Osteoblast (primary cell): ENCODE measurements around the gene TRIP6. TPM values are rescaled to one million over a fixed set of nuclear protein-coding genes. Genes with fewer than 3 reads are reported as not detected.

Experiments
- DNase-seq: peaks from one replicate; pipeline ENCODE4 v3.0.0; 2011; ENCODE audit warnings: low spot score, mixed read lengths; ENCODE audit not compliant: insufficient read length; ENCODE audit errors: missing footprints
- H2AFZ ChIP-seq: 2 replicates; pipeline ENCODE4 v1.6.0; 2011; ENCODE audit warnings: mild to moderate bottlenecking, low read length
- H3K27ac ChIP-seq: 2 replicates; pipeline ENCODE4 v1.5.1; 2011; ENCODE audit warnings: mild to moderate bottlenecking, low read depth, low read length, moderate library complexity
- H3K27me3 ChIP-seq: 2 replicates; pipeline ENCODE4 v1.6.0; 2012; ENCODE audit warnings: mild to moderate bottlenecking, control low read depth, inconsistent platforms, low read length, moderate library complexity; ENCODE audit not compliant: insufficient read depth
- H3K36me3 ChIP-seq: 2 replicates; pipeline ENCODE4 v1.5.1; 2011; ENCODE audit warnings: mild to moderate bottlenecking, low read length, control low read depth, moderate library complexity; ENCODE audit not compliant: insufficient read depth
- H3K4me1 ChIP-seq: 2 replicates; pipeline ENCODE4 v1.5.1; 2011; ENCODE audit warnings: mild to moderate bottlenecking, low read length, control low read depth, moderate library complexity; ENCODE audit not compliant: insufficient read depth
- H3K4me2 ChIP-seq: 2 replicates; pipeline ENCODE4 v1.6.0; 2011; ENCODE audit warnings: mild to moderate bottlenecking, low read length; ENCODE audit not compliant: insufficient read depth
- H3K4me3 ChIP-seq: fragments of 200-600 bp; sonication (generic); 3 replicates; pipeline ENCODE4 v1.5.1; 2012; ENCODE audit warnings: mild to moderate bottlenecking, low read length, inconsistent platforms; ENCODE audit not compliant: insufficient read depth
- H3K79me2 ChIP-seq: 2 replicates; pipeline ENCODE4 v1.6.0; 2012; ENCODE audit warnings: mild to moderate bottlenecking, low read length, control low read depth, inconsistent platforms; ENCODE audit not compliant: insufficient read depth
- H3K9me3 ChIP-seq: 2 replicates; pipeline ENCODE4 v1.5.1; 2011; ENCODE audit warnings: low read depth, low read length, control low read depth
- H4K20me1 ChIP-seq: 2 replicates; pipeline ENCODE4 v1.6.0; 2012; ENCODE audit warnings: mild to moderate bottlenecking, low read length, control low read depth; ENCODE audit not compliant: insufficient read depth
- total RNA-seq: library from RNA; depleted of rRNA; stranded (reverse); fragments of >200 nt; gene quantifications from 2 replicates; pipeline ENCODE4 v1.2.3, GENCODE V29; 2012
- TF ChIP-seq, protein P1 (sequence below): IDR thresholded peaks from 2 replicates; pipeline ENCODE4 v1.5.1; 2011; ENCODE audit warnings: mild to moderate bottlenecking, low read depth, low read length, moderate library complexity; ENCODE audit errors: extremely low read depth

Gene TRIP6, protein sequence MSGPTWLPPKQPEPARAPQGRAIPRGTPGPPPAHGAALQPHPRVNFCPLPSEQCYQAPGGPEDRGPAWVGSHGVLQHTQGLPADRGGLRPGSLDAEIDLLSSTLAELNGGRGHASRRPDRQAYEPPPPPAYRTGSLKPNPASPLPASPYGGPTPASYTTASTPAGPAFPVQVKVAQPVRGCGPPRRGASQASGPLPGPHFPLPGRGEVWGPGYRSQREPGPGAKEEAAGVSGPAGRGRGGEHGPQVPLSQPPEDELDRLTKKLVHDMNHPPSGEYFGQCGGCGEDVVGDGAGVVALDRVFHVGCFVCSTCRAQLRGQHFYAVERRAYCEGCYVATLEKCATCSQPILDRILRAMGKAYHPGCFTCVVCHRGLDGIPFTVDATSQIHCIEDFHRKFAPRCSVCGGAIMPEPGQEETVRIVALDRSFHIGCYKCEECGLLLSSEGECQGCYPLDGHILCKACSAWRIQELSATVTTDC
- total RNA-seq: 115 TPM in 2 replicates

DNA sequence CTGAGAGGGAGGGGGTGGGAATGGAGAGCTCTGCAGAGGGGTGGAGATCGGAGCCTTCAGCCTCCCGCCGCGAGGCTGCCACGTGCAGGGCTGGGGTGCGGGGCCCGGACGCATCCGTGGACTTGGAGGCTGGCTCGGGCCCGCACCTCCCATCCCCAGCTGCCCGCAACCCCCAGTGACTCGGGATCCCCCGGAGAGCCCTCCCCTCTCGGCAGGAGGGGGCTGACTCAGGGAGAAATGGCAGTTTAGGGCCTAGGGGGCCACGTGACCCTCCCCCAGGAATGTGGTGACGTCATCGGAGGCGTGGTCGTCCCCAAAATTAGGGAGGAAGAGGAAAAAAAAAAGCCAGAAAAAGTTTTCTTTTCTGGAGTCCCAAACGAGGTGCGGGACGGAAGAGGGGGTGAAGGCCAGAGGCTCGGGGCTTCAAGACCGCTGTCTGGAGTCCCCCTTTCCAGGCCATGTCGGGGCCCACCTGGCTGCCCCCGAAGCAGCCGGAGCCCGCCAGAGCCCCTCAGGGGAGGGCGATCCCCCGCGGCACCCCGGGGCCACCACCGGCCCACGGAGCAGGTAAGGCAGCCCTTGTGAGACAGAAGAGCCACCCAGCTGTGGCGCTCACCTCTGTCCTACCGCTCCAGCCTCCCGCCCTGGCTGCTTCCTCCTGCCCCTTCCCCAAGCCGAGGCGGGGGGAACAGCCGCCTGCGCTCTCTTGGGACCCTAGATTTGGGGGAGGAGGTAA lies at the start of gene TRIP6:
Gene TRIP6, plus strand, starts transcription at position 348 of the 736 bp plus-strand sequence. Its CDS starts 111 bp downstream, at position 459.
- H3K9me3 ChIP-seq: no peaks in the 10 kb centered on the region
- peak; percentile 100 for DNase-seq
- TF ChIP-seq, protein P1, sequence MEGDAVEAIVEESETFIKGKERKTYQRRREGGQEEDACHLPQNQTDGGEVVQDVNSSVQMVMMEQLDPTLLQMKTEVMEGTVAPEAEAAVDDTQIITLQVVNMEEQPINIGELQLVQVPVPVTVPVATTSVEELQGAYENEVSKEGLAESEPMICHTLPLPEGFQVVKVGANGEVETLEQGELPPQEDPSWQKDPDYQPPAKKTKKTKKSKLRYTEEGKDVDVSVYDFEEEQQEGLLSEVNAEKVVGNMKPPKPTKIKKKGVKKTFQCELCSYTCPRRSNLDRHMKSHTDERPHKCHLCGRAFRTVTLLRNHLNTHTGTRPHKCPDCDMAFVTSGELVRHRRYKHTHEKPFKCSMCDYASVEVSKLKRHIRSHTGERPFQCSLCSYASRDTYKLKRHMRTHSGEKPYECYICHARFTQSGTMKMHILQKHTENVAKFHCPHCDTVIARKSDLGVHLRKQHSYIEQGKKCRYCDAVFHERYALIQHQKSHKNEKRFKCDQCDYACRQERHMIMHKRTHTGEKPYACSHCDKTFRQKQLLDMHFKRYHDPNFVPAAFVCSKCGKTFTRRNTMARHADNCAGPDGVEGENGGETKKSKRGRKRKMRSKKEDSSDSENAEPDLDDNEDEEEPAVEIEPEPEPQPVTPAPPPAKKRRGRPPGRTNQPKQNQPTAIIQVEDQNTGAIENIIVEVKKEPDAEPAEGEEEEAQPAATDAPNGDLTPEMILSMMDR: no peak
- no peaks in the 10 kb centered on the region for H3K27me3 ChIP-seq
- peak within 1 kb of the TSS; percentile 99 for H3K4me3 ChIP-seq
- peaks cover 45% of the 10 kb centered on the region for H3K79me2 ChIP-seq
- peak within 1 kb of the TSS; percentile 94 for H3K4me2 ChIP-seq
- peak within 1 kb of the TSS; percentile 68 for H2AFZ ChIP-seq
- H3K4me1 ChIP-seq: peaks cover 29% of the 10 kb centered on the region
- peaks cover 25% of the 10 kb centered on the region for H3K36me3 ChIP-seq
- H3K27ac ChIP-seq: peak within 1 kb of the TSS; percentile 95
- H4K20me1 ChIP-seq: no peaks in the 10 kb centered on the region

DNA sequence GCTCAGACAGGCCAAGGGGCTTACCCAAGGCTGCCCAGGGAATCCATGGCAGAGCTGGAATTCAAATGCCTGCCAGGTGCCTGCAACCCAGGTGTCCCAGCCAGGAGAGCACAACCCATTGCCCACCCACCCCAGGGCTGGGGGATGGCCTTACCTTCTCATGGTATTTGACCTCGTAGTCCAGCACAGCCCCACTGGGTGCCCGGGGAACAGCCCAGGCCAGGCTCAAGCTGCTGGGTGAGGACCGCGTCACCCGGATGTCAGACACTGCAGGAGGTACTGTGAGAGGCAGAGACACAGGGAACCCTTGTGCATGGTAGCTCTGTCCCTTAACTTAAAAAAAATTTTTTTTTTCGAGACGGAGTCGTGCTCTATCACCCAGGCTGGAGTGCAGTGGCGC lies 48.8 kb upstream of the TRIP6 start:
- H3K27ac ChIP-seq: no peak overlapping the region
- peak; percentile 27 for DNase-seq
- no peaks in the 10 kb centered on the region for H4K20me1 ChIP-seq
- no peak overlapping the region for H2AFZ ChIP-seq
- H3K4me1 ChIP-seq: no peaks in the 10 kb centered on the region
- H3K4me3 ChIP-seq: no peak overlapping the region
- H3K36me3 ChIP-seq: peaks cover 8% of the 10 kb centered on the region
- H3K4me2 ChIP-seq: no peak overlapping the region
- TF ChIP-seq, protein P1: no peak
- H3K27me3 ChIP-seq: no peaks in the 10 kb centered on the region
- H3K79me2 ChIP-seq: no peaks in the 10 kb centered on the region
- H3K9me3 ChIP-seq: no peaks in the 10 kb centered on the region

DNA sequence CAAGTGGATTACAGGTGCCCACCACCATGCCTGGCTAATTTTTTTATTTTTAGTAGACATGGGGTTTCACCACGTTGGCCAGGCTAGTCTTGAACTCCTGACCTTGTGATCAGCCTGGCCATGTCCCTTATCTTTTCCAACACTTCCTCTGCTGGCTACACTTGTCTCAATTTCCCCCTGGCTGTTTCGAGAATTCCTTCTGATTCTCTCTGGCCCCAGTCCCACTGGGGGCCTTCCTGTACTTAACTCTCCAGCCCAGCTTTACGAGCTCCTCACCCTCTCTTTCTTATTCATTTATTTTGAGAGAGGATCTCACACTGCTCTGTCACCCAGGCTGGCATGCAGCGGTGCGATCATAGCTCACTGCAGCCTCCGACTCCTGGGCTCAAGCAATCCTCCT lies 48.4 kb upstream of the TRIP6 start:
- Histone ChIP-seq H3K9me3 (no peaks in the 10 kb centered on the region), H3K4me3 (no peak overlapping the region), H3K79me2 (no peaks in the 10 kb centered on the region), H4K20me1 (no peaks in the 10 kb centered on the region), H3K27ac (no peak overlapping the region), H3K4me2 (no peak overlapping the region), H2AFZ (no peak overlapping the region), H3K27me3 (no peaks in the 10 kb centered on the region), H3K36me3 (peaks cover 5% of the 10 kb centered on the region), H3K4me1 (no peaks in the 10 kb centered on the region)
- TF ChIP-seq, protein P1: no peak
- peak; percentile 21 for DNase-seq

DNA sequence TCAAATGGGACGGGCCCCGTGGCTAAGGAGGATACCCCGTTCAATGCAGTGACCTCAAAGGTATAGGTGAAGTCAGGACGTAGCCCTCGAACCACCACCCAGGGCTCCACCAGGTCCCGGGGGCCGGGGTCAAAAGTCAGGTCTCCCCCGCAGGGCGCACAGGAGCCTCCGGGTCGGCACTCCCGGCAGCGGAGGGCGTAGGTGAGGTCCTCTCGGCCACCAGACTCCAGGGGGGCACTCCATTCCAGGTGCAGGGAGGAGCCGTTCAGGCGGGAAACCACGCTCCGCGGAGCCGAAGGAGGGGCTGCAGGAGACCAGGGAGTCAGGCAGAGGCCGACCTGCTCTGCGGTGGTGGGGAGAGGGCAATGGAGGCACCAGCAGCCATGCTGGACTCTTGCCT lies 47.6 kb upstream of the TRIP6 start:
- no peak for DNase-seq

More for the DNA sequence above, 47.6 kb upstream of the TRIP6 start:
- Histone ChIP-seq H3K27ac (no peak overlapping the region), H3K27me3 (no peaks in the 10 kb centered on the region), H3K9me3 (no peaks in the 10 kb centered on the region), H4K20me1 (peaks cover 3% of the 10 kb centered on the region), H3K4me1 (no peaks in the 10 kb centered on the region), H3K36me3 (peaks cover 4% of the 10 kb centered on the region), H3K4me2 (no peak overlapping the region), H3K79me2 (no peaks in the 10 kb centered on the region), H2AFZ (no peak overlapping the region), H3K4me3 (no peak overlapping the region)
- TF ChIP-seq, protein P1: no peak
